Activated CD8-positive, alpha-beta T cell treated with anti-CD3 and anti-CD28 coated beads for 36 hours (primary cell): Measurements from ENCODE around the gene PHTF1. TPM values are rescaled to one million over a fixed set of nuclear protein-coding genes. Genes with fewer than 3 reads are reported as not detected.
"Not testable (repeated sequence)": the region's sequence is repeated elsewhere in the genome, so short reads cannot be mapped to it uniquely, and the experiment has no call there.

Source experiments
- ATAC-seq: fragments of 200-7000 bp; cut with Tn5 transposase; one replicate; pipeline ENCODE4 v1.10.0; 2021; ENCODE audit warnings: mild to moderate bottlenecking, moderate library complexity
- CTCF ChIA-PET: fragments of 350-600 bp; sonication (Branson Sonifier 250); formaldehyde crosslinking; loops from one replicate; lab custom pipeline; 2021; ENCODE audit warnings: antibody characterized with exemption; lab: Charles Lee
- POLR2A ChIA-PET: fragments of 350-600 bp; sonication (Branson Sonifier 250); formaldehyde crosslinking; loops from one replicate; lab custom pipeline; 2021; ENCODE audit warnings: antibody characterized with exemption; lab: Charles Lee
- DNase-seq: peaks from one replicate; pipeline ENCODE4 v3.0.0-alpha.2; 2020
- H3K27ac Mint-ChIP-seq: one replicate; pipeline ENCODE4 v1.8.0; 2021; ENCODE audit warnings: mild to moderate bottlenecking, mixed read lengths
- H3K27me3 Mint-ChIP-seq: one replicate; pipeline ENCODE4 v1.8.0; 2021; ENCODE audit warnings: mixed read lengths
- H3K36me3 Mint-ChIP-seq: one replicate; pipeline ENCODE4 v1.8.0; 2021; ENCODE audit warnings: low read depth, mixed read lengths
- H3K4me1 Mint-ChIP-seq: one replicate; pipeline ENCODE4 v1.8.0; 2021; ENCODE audit warnings: low read depth, mixed read lengths
- H3K4me3 Mint-ChIP-seq: one replicate; pipeline ENCODE4 v1.8.0; 2021; ENCODE audit warnings: mild to moderate bottlenecking, moderate library complexity, mixed read lengths
- H3K9me3 Mint-ChIP-seq: one replicate; pipeline ENCODE4 v1.8.0; 2021; ENCODE audit warnings: mixed read lengths
- CTCF ChIP-seq: fragments of 200-600 bp; IDR thresholded peaks from one replicate; pipeline ENCODE4 v1.8.0; 2022; ENCODE audit warnings: antibody characterized with exemption, mild to moderate bottlenecking
- intact Hi-C: fragments of 100-400 bp; cut with micrococcal nuclease; formaldehyde crosslinking; loops from one replicate; pipeline ENCODE4 v1.10.0; 2022
- total RNA-seq, 2 experiments: library from RNA; stranded (reverse); gene quantifications; one replicate each; pipeline ENCODE4 v1.2.3, GENCODE V29; 2021

PHTF1 gene
- total RNA-seq, 2 experiments from 2014 or later = 13.1 to 14.4 TPM

- Mint-ChIP-seq H3K36me3 (peaks cover 15% of the 10 kb centered on the region), H3K4me3 (no peak overlapping the region), H3K27ac (no peak overlapping the region), H3K9me3 (no peaks in the 10 kb centered on the region), H3K27me3 (no peaks in the 10 kb centered on the region), H3K4me1 (peaks cover 28% of the 10 kb centered on the region)
- DNase-seq (no peak), ATAC-seq (no peak)
- ChIA-PET POLR2A (interaction anchor here (1.1 kb wide), 1 partner anchor 26 kb away, joined by 3 read pairs; no protein-coding TSS in a partner anchor), CTCF (interaction anchor here (1.6 kb wide), 1 partner anchor 689 kb away, joined by 5 read pairs; the partner anchor contains the start of gene LRIG2)
- intact Hi-C loops = no loop called here
- TF ChIP-seq CTCF = no peak
These were observed 2.7 kb upstream of the PHTF1 start for GRCh38 chr1:113761937-113762336.

- Mint-ChIP-seq H3K36me3 (peaks cover 18% of the 10 kb centered on the region), H3K4me1 (peaks cover 29% of the 10 kb centered on the region), H3K9me3 (no peaks in the 10 kb centered on the region), H3K27me3 (no peaks in the 10 kb centered on the region), H3K4me3 (peak overlapping the region; percentile 93), H3K27ac (peak overlapping the region; percentile 99)
- no peak for TF ChIP-seq CTCF
- DNase-seq = no peak
- intact Hi-C loops = no loop called here
- POLR2A ChIA-PET = interaction anchor here (0.8 to 3.2 kb wide), 8 partner anchors 9 to 169 kb away, joined by 3 to 13 read pairs (median 4); partner anchors contain the start of gene HIPK1
- ATAC-seq = no peak
- CTCF ChIA-PET = interaction anchor here (1.3 to 2.3 kb wide), 3 partner anchors 12 to 51 kb away, joined by 3 to 9 read pairs (median 5); partner anchors contain the start of gene RSBN1
These were observed 1.1 kb upstream of the PHTF1 start for GRCh38 chr1:113760102-113761080.

GRCh38 chr1:113758631-113759332 lies 504 bp downstream of the PHTF1 start:
- no peaks in the 10 kb centered on the region for H3K27me3 Mint-ChIP-seq
- H3K27ac Mint-ChIP-seq = peak overlapping the region; percentile 99
- CTCF ChIA-PET = interaction anchor here (1.2 to 2.3 kb wide), 5 partner anchors 10 to 53 kb away, joined by 3 to 9 read pairs (median 3); partner anchors contain the start of gene RSBN1
- H3K4me1 Mint-ChIP-seq = peaks cover 24% of the 10 kb centered on the region
- intact Hi-C loops = loop anchor here (2.0 kb wide), 1 partner anchor 54 kb away; the partner anchor contains the start of gene RSBN1
- peak; percentile 68 for DNase-seq
- H3K9me3 Mint-ChIP-seq = no peaks in the 10 kb centered on the region
- H3K4me3 Mint-ChIP-seq = peak overlapping the region; percentile 93
- POLR2A ChIA-PET = interaction anchor here (0.6 to 3.2 kb wide), 10 partner anchors 10 to 643 kb away, joined by 3 to 13 read pairs (median 4); no protein-coding TSS in a partner anchor
- ATAC-seq = peak; percentile 57
- TF ChIP-seq CTCF = no peak
- peaks cover 17% of the 10 kb centered on the region for H3K36me3 Mint-ChIP-seq

DNA sequence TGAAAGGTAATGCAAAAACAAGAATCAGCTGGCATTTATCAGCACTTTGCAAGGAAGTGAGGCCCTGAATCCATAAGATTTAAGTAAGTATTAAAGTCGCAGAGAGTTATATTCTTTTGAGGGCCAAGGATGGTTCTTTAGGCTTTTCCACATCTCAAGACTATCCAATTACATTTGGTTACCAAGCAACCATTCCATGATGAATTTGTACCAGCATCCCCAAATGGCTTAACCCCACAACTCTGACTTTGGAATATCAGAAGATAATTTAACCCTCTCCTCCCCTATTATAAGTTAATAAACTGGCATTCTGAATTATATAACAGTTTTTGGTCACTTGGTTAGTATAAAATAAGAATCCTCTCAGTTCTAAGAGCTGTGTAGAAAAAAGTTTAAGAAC lies 2.8 kb downstream of the PHTF1 start:
- peaks cover 24% of the 10 kb centered on the region for H3K4me1 Mint-ChIP-seq
- intact Hi-C loops = no loop called here
- ChIA-PET POLR2A (no interaction called here), CTCF (no interaction called here)
- ATAC-seq (no peak), DNase-seq (no peak)
- no peaks in the 10 kb centered on the region for H3K9me3 Mint-ChIP-seq
- H3K36me3 Mint-ChIP-seq = peaks cover 23% of the 10 kb centered on the region
- no peak for TF ChIP-seq CTCF
- no peak overlapping the region for H3K4me3 Mint-ChIP-seq
- no peak overlapping the region for H3K27ac Mint-ChIP-seq
- no peaks in the 10 kb centered on the region for H3K27me3 Mint-ChIP-seq

GRCh38 chr1:113753333-113753732 lies 6.0 kb downstream of the PHTF1 start:
- H3K27ac Mint-ChIP-seq, ATAC-seq, H3K27me3 Mint-ChIP-seq, H3K9me3 Mint-ChIP-seq, H3K4me3 Mint-ChIP-seq, DNase-seq, intact Hi-C loops, CTCF ChIA-PET: not testable (repeated sequence)
- Mint-ChIP-seq H3K4me1 (peaks cover 17% of the 10 kb centered on the region), H3K36me3 (peaks cover 28% of the 10 kb centered on the region)
- POLR2A ChIA-PET = interaction anchor here (0.6 to 1.0 kb wide), 2 partner anchors 13 to 46 kb away, joined by 3 read pairs; no protein-coding TSS in a partner anchor
